Pancreas (tissue), 10 donors: ENCODE data around the gene ARSG. TPM values are rescaled to one million over a fixed set of nuclear protein-coding genes. Genes with fewer than 3 reads are reported as not detected.

ENCODE experiments used
- ATAC-seq, 4 donors: fragments of 200-7000 bp; cut with Tn5 transposase; one replicate each; pipeline versions ENCODE4 v1.8.0 to v1.9.1; 2020; ENCODE audit warnings: mild to moderate bottlenecking in 4 of 4, moderate library complexity in 4 of 4
- DNase-seq, 6 donors: peaks; one replicate each; pipeline ENCODE4 v3.0.0-alpha.2; 2020
- FAIRE-seq: peaks from 2 replicates; lab custom pipeline; 2012; peaks lifted over from hg19 to GRCh38; lab: Jason Lieb, UNC
- H3K27ac ChIP-seq, 4 donors: fragments of 200-600 bp; sonication (generic); 1 replicate in 3 of 4; 2 replicates in 1 of 4; pipeline versions ENCODE4 v1.5.0 to v1.8.0; 2020
- H3K27me3 ChIP-seq, 4 donors: fragments of 200-600 bp; one replicate each; pipeline ENCODE4 v1.8.0; 2021
- H3K36me3 ChIP-seq, 3 donors: fragments of 200-600 bp; sonication (generic) in 1 of 3; one replicate each; pipeline versions ENCODE4 v1.5.0 to v1.8.0; 2020 to 2021
- H3K4me1 ChIP-seq, 3 donors: fragments of 200-600 bp; one replicate each; pipeline ENCODE4 v1.8.0; 2021
- H3K4me3 ChIP-seq, 4 donors: fragments of 200-600 bp; sonication (generic) in 2 of 4; one replicate each; pipeline versions ENCODE4 v1.5.0 to v1.8.0; 2020 to 2021
- H3K9me3 ChIP-seq, 4 donors: fragments of 200-600 bp; one replicate each; pipeline ENCODE4 v1.8.0; 2021
- CTCF ChIP-seq, 4 donors: fragments of 200-600 bp; sonication (generic) in 3 of 4; IDR thresholded peaks; one replicate each; pipeline versions ENCODE4 v1.5.0 to v1.8.0; 2021; ENCODE audit warnings: antibody characterized with exemption in 4 of 4
- WGBS, 2 donors: extraction: QIAGEN DNeasy Blood & Tissue Kit; methylation state at CpG; one replicate each; pipeline ENCODE4 v1.1.7; 2013; 5-methylcytosine and 5-hydroxymethylcytosine counted together
- intact Hi-C, 3 donors: fragments of 100-400 bp; cut with DNase I; formaldehyde crosslinking; loops; one replicate each; pipeline versions ENCODE4 v1.11.1 to v1.14.2; 2022
- polyA plus RNA-seq, 2 donors: library from polyadenylated mRNA; stranded (reverse); fragments of 200-250 nt; gene quantifications; one replicate each; pipeline ENCODE4 v1.2.3, GENCODE V29; 2013
- total RNA-seq, 6 donors: library from RNA; stranded (reverse); fragmentation: NEBNext Ultra II Directional in 4 of 6; extraction: Animal tissue kit (Norgen Biotek cat#: 25700) in 4 of 6; gene quantifications; one replicate each; pipeline versions ENCODE4 v1.2.1 to v1.2.4, GENCODE V29; 2021 to 2023
- donor health status: healthy with polysubstance abuse.
- donor health status: DM: no; HTN: no; CAD: no; lungs with moderate emphysema.
- donor health status: DM: no; HTN: no; CAD: no.
- donor health status: control.
- donor health status: control.
- donor health status: Bipolar disorder and iron deficiency.
- donor health status: DM: yes; HTN: yes; CAD: no.
- donor health status: DM: no; HTN: no; CAD: no.
- donor health status: DM: no; HTN: no; CAD: no.
- donor health status: DM: yes; HTN: yes; CAD: no.

ARSG gene
- total and polyA plus RNA-seq, 8 donors: 0.46 to 2.5 (median 1.4) TPM

DNA sequence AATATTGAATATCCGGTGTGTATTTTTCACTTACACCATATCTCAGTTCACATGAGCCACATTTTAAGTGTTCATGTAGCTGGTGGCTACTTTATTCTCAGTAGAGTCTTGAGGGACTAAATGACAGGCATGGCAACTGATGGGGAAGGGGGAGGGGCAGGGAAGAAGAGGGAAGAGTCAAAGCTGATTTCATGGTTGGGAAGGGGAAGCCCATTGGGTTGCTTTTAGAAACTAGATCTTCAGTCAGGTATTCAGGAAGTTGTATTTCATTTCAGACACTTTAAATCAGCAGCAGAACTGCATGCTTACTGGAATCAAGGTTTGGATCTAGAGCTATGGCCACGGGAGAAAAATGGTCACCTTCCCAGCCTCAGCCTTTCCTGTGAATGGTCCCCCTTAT lies 168.9 kb downstream of the ARSG start:
- WGBS, 2 donors: 62 to 77% methylated on average over 2 of the region's 2 CpGs
- Histone ChIP-seq H3K4me1 (peaks cover 5 to 35% (median 8%) of the 10 kb centered on the region in 3 donors), H3K4me3 (no peak overlapping the region), H3K27me3 (no peaks in the 10 kb centered on the region), H3K36me3 (no peaks in the 10 kb centered on the region), H3K27ac (no peak overlapping the region), H3K9me3 (no peaks in the 10 kb centered on the region)
- TF ChIP-seq CTCF (IDR thresholded peaks at IDR 0.05): no peak
- no peak for DNase-seq
- intact Hi-C loops: loop anchor here in 2 of 3 donors (10.0 kb wide), 2 partner anchors 195 to 285 kb away; no protein-coding TSS in a partner anchor
- ATAC-seq: no peak
- no peak for FAIRE-seq

GRCh38 chr17:68460715-68461114 lies 169.4 kb downstream of the ARSG start:
- Histone ChIP-seq H3K4me1 (peaks cover 1 to 30% (median 5%) of the 10 kb centered on the region in 3 donors), H3K36me3 (no peaks in the 10 kb centered on the region), H3K9me3 (no peaks in the 10 kb centered on the region), H3K27me3 (no peaks in the 10 kb centered on the region), H3K27ac (no peak overlapping the region), H3K4me3 (no peak overlapping the region)
- no peak for TF ChIP-seq CTCF (IDR thresholded peaks at IDR 0.05)
- FAIRE-seq (no peak), DNase-seq (no peak), ATAC-seq (no peak)
- intact Hi-C loops: loop anchor here in 2 of 3 donors (10.0 kb wide), 2 partner anchors 196 to 286 kb away; no protein-coding TSS in a partner anchor

DNA sequence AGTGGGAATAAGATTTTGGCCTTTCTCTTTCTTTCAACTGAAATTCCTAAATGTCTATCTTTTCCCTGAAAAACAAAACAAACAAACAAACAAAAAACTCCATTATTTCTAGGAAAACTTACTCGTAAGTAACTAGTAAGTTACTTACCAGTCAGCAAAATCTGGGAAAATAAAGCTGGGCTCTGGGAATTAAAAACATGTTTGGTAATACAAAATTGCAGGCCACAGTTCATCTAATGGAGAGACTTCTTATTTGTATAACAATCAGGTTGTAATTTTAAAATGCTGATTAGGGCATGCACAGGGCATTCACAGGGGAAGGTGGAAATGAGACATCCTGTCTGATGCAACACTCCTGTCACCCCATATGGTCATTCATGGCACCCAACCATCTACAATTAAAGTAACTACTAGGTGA lies 169.8 kb downstream of the ARSG start:
- Histone ChIP-seq H3K4me1 (peaks cover 0 to 25% (median under 1%) of the 10 kb centered on the region in 3 donors), H3K36me3 (no peaks in the 10 kb centered on the region), H3K4me3 (no peak overlapping the region), H3K27ac (peak overlapping the region in 2 of 4 donors; percentile 28 to 36), H3K9me3 (no peaks in the 10 kb centered on the region), H3K27me3 (no peaks in the 10 kb centered on the region)
- intact Hi-C loops: loop anchor here in 2 of 3 donors (10.0 kb wide), 2 partner anchors 196 to 286 kb away; no protein-coding TSS in a partner anchor
- ATAC-seq (no peak), DNase-seq (no peak), FAIRE-seq (no peak)
- 83 to 85% methylated on average over 1 of the region's 1 CpG for WGBS, 2 donors
- no peak for TF ChIP-seq CTCF (IDR thresholded peaks at IDR 0.05)

DNA sequence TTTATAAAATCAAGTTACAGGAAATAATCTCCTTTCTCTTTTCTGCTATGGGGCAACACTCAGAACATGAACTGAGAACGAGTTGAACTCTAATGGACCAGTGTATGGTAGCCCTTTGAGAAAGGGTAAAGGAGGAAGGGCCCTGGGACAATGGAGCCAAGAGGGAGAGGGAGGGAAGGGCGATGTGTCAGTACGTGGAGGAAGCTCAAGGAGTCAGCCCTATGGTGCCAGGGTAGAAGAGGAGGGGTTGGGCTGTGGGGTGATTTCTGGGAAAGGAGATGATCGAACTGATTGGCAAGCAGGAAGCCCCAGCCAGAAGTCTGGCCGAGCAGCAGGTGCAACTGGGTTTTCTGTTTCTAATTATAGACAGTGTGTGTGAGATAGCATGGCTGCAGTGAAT lies 170.3 kb downstream of the ARSG start:
- Histone ChIP-seq H3K4me3 (no peak overlapping the region), H3K27me3 (no peaks in the 10 kb centered on the region), H3K27ac (peak overlapping the region in 2 of 4 donors; percentile 28 to 36), H3K4me1 (peaks cover 0 to 25% (median 0%) of the 10 kb centered on the region in 3 donors), H3K36me3 (no peaks in the 10 kb centered on the region), H3K9me3 (no peaks in the 10 kb centered on the region)
- TF ChIP-seq CTCF (IDR thresholded peaks at IDR 0.05): no peak
- 38 to 45% methylated on average over 5 of the region's 5 CpGs for WGBS, 2 donors
- ATAC-seq: peak in 2 of 4 donors; percentile 6 to 7
- peak in 2 of 6 donors; percentile 40 to 57 for DNase-seq
- FAIRE-seq: no peak
- intact Hi-C loops: loop anchor here in 2 of 3 donors (10.0 kb wide), 2 partner anchors 197 to 287 kb away; no protein-coding TSS in a partner anchor
